HG03460 (cell line): ENCODE measurements around the gene BCAT1.
A peak's percentile ranks its signal among the peaks of the same experiment; 100 is the strongest.
"Not testable (repeated sequence)": the region's sequence is repeated elsewhere in the genome, so short reads cannot be mapped to it uniquely, and the experiment has no call there.

Experiments used
- ATAC-seq: cut with Tn5 transposase; IDR thresholded peaks from one replicate; pipeline ENCODE4 v1.9.1; 2021; ENCODE audit not compliant: unreplicated experiment

Gene BCAT1

GRCh38 chr12:24901576-24902461, 47.1 kb downstream of the BCAT1 start:
- no peak for ATAC-seq

GRCh38 chr12:24900196-24900595, 48.7 kb downstream of the BCAT1 start:
- ATAC-seq: no peak

- ATAC-seq: no peak
These were observed 49.3 kb downstream of the BCAT1 start for GRCh38 chr12:24899503-24900075.

GRCh38 chr12:24898606-24899005, 50.3 kb downstream of the BCAT1 start:
- no peak for ATAC-seq

- no peak for ATAC-seq
These were observed 50.7 kb downstream of the BCAT1 start for GRCh38 chr12:24898185-24898584.

- no peak for ATAC-seq
These were observed 52.7 kb downstream of the BCAT1 start for GRCh38 chr12:24896171-24896570.

- no peak for ATAC-seq
These were observed 53.3 kb downstream of the BCAT1 start for GRCh38 chr12:24895612-24896011.

GRCh38 chr12:24894879-24895278, 54.0 kb downstream of the BCAT1 start:
- no peak for ATAC-seq

GRCh38 chr12:24890048-24890803, 58.7 kb downstream of the BCAT1 start:
- no peak for ATAC-seq

GRCh38 chr12:24889411-24889810, 59.5 kb downstream of the BCAT1 start:
- ATAC-seq: no peak

- no peak for ATAC-seq
These were observed 60.1 kb downstream of the BCAT1 start for GRCh38 chr12:24888813-24889212.

GRCh38 chr12:24884911-24885310, 64.0 kb downstream of the BCAT1 start:
- no peak for ATAC-seq

GRCh38 chr12:24881724-24882371, 67.1 kb downstream of the BCAT1 start:
- no peak for ATAC-seq

GRCh38 chr12:24881227-24881626, 67.7 kb downstream of the BCAT1 start:
- ATAC-seq: no peak

- ATAC-seq: no peak
These were observed 68.2 kb downstream of the BCAT1 start for GRCh38 chr12:24880732-24881131.

- no peak for ATAC-seq
These were observed 69.3 kb downstream of the BCAT1 start for GRCh38 chr12:24879644-24880043.

GRCh38 chr12:24875014-24875413, 73.9 kb downstream of the BCAT1 start:
- no peak for ATAC-seq

GRCh38 chr12:24872211-24872610, 76.7 kb downstream of the BCAT1 start:
- ATAC-seq: no peak

GRCh38 chr12:24866139-24866538, 82.8 kb downstream of the BCAT1 start:
- not testable (repeated sequence) for ATAC-seq

GRCh38 chr12:24864796-24865125, 84.1 kb downstream of the BCAT1 start:
- peak; percentile 54 for ATAC-seq

GRCh38 chr12:24861766-24862540, 86.9 kb downstream of the BCAT1 start:
- no peak for ATAC-seq
